ENCODE data around the gene ACTG2. TPM values are rescaled to one million over a fixed set of nuclear protein-coding genes. Genes with fewer than 3 reads are reported as not detected.

ACTG2 gene
- total RNA-seq, 2 donors from 2014 or later: 251 to 325 TPM

DNA sequence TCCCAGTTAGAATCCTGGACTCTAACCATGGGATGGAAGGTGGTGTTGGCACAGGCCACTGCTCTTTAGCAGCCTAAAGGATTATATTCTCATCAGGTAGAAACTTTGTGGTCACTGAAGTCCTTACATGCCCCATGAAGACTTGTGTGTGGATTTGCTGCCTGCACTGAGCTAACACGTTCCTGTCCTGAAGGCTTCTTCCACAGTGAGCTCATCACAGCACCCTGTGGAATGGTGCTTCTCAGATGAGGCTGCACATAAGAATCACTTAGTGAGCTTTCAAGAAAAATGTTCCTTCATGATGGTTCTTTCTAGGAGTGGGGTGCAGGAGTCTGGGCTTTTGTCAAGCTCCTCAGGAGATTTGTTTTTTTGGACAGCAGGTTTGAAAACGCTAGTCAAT is 37.3 kb upstream of the ACTG2 start:
- DNase-seq (ENCODE audit: low spot score) (no peak), ATAC-seq (ENCODE audit: insufficient number of reproducible peaks, low FRiP score, low read depth) (no peak)
- no peak overlapping the region for H3K4me3 ChIP-seq
- peaks cover 0 to 4% of the 10 kb centered on the region in 2 donors for H3K4me1 ChIP-seq (ENCODE audit: control insufficient read depth in 1 of 2, low read depth in 2 of 2)
- H3K36me3 ChIP-seq: peaks cover 40% of the 10 kb centered on the region
- no peaks in the 10 kb centered on the region for H3K9me3 ChIP-seq
- H3K27ac ChIP-seq: no peak overlapping the region
- TF ChIP-seq, protein P1, sequence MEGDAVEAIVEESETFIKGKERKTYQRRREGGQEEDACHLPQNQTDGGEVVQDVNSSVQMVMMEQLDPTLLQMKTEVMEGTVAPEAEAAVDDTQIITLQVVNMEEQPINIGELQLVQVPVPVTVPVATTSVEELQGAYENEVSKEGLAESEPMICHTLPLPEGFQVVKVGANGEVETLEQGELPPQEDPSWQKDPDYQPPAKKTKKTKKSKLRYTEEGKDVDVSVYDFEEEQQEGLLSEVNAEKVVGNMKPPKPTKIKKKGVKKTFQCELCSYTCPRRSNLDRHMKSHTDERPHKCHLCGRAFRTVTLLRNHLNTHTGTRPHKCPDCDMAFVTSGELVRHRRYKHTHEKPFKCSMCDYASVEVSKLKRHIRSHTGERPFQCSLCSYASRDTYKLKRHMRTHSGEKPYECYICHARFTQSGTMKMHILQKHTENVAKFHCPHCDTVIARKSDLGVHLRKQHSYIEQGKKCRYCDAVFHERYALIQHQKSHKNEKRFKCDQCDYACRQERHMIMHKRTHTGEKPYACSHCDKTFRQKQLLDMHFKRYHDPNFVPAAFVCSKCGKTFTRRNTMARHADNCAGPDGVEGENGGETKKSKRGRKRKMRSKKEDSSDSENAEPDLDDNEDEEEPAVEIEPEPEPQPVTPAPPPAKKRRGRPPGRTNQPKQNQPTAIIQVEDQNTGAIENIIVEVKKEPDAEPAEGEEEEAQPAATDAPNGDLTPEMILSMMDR (IDR thresholded peaks at IDR 0.05): no peak
- no peaks in the 10 kb centered on the region for H3K27me3 ChIP-seq (replicated peaks; ENCODE audit: insufficient read depth)

DNA sequence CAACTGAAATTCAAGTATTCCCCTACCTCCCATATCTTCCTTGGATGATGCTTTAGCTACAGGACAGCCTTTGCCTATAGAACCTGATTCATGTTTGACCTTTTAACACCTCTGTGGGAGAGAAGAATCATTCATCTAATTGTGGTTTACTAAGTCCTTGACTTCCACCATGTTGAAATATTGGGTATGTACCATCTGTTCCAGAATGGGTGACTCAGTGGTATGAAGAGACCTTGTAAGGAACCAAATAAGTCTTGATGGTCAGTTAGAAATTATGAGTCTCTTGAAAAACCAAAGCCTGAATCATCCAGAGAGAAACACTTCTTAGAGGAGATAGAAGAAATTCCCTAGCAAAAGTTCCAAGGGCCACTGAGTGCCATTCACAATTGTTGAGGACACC is 36.6 kb upstream of the ACTG2 start:
- H3K4me1 ChIP-seq (ENCODE audit: control insufficient read depth in 1 of 2, low read depth in 2 of 2): peaks cover 0 to 4% of the 10 kb centered on the region in 2 donors
- H3K36me3 ChIP-seq: peaks cover 45% of the 10 kb centered on the region
- no peaks in the 10 kb centered on the region for H3K9me3 ChIP-seq
- no peak overlapping the region for H3K4me3 ChIP-seq
- DNase-seq (ENCODE audit: low spot score) (no peak), ATAC-seq (ENCODE audit: insufficient number of reproducible peaks, low FRiP score, low read depth) (no peak)
- TF ChIP-seq, protein P1 (IDR thresholded peaks at IDR 0.05): no peak
- no peaks in the 10 kb centered on the region for H3K27me3 ChIP-seq (replicated peaks; ENCODE audit: insufficient read depth)
- H3K27ac ChIP-seq: no peak overlapping the region

DNA sequence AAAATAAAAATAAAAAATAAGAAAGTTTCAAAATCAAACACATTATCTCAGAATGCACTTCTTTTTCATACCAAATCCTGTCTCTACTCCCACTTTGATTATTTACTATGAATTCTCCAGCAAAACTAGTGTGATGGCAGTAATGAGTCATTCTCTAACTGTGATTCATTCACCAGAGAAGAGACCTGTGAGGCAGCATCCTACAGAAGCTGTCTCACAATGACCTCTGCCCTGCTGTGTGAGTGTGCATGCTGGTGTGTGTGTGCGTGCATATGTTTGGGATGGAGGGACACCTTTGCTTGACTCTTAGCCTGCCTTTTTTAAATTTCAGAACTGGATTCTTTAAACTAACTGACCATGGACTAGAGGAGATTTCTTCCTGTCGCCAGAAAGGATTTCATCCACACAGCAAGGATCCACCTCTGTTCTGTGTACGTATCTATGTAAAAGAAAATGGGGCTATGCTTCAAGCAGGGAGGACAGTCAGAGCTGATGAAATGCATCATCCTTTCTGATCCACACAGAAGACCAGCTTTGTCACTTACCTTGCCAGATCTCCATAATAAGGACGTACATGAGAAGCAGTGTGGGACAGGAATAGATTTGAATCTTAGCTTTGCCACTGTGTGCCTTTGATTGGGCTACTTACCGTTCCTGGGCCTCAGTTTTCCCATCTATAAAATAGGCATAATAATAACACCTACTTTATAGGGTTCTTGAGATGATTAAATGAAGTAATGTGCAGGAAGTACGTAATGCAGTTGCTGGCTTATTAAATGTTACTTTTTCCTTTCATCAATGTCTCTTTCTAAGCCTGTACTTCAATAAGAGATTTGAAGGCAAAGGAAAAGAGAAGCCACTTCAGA is 32.9 kb upstream of the ACTG2 start:
- no peak for DNase-seq (ENCODE audit: low spot score)
- Histone ChIP-seq H3K4me1 (ENCODE audit: control insufficient read depth in 1 of 2, low read depth in 2 of 2) (no peaks in the 10 kb centered on the region), H3K36me3 (peaks cover 60% of the 10 kb centered on the region), H3K27me3 (replicated peaks; ENCODE audit: insufficient read depth) (no peaks in the 10 kb centered on the region), H3K27ac (no peak overlapping the region), H3K4me3 (no peak overlapping the region), H3K9me3 (no peaks in the 10 kb centered on the region)
- TF ChIP-seq, protein P1 (IDR thresholded peaks at IDR 0.05): no peak
- no peak for ATAC-seq (ENCODE audit: insufficient number of reproducible peaks, low FRiP score, low read depth)

DNA sequence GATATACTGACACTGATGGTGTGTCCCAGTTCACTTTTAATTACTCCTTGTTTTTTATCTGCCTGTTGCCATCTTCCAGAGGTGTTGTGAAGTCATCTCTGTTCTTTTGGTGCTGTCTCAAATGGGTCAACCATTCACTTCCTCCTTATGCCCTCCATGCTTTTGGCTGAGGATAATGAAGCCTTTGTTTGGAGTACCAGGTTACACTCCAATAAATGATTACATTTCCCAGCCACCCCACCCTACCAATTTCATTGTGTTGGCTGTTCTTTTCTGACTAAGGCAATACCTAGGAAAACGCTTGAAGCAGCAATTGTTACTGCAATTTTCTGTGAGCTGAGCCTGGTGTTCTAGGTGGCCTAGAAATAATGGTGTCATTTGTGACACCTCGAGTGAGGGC is 29.8 kb upstream of the ACTG2 start:
- H3K36me3 ChIP-seq: peaks cover 56% of the 10 kb centered on the region
- DNase-seq (ENCODE audit: low spot score) (no peak), ATAC-seq (ENCODE audit: insufficient number of reproducible peaks, low FRiP score, low read depth) (no peak)
- no peaks in the 10 kb centered on the region for H3K27me3 ChIP-seq (replicated peaks; ENCODE audit: insufficient read depth)
- H3K4me1 ChIP-seq (ENCODE audit: control insufficient read depth in 1 of 2, low read depth in 2 of 2): no peaks in the 10 kb centered on the region
- TF ChIP-seq, protein P1 (IDR thresholded peaks at IDR 0.05): no peak
- H3K27ac ChIP-seq: no peak overlapping the region
- H3K4me3 ChIP-seq: no peak overlapping the region
- H3K9me3 ChIP-seq: no peaks in the 10 kb centered on the region

DNA sequence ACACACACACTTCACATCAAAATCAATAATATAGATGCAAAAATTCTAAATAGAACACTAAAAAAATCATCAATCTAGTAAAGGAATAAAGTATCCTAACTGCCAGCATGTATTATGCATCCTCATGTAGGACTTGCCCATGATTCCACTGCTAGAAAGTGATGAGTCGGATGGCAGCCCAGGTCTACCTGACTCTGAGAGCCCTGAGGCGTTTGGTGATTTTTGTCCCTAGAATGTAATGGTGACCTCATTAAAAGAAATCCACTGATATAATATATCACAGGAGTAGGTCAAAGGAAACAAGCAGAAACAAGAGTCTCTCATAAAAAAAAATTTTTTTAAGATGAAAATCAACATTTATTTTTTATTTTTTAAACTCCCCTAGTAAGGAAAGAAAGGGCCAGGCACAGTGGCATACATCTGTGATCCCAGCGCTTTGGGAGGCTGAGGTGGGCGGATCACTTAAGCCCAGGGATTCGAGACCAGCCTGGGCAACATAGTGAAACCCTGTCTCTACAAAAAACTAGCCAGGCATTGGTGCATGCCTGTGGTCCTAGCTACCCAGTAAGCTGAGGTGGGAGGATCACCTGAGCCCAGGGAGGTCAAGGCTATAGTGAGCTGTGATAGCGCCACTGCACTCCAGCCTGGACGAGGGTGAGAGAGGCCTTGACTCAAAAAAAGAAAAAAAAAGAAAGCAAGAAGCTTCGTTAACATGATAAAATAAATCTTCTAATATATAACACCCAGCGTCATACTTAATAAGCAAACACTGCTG is 24.4 kb upstream of the ACTG2 start:
- H3K36me3 ChIP-seq: peaks cover 18% of the 10 kb centered on the region
- no peaks in the 10 kb centered on the region for H3K27me3 ChIP-seq (replicated peaks; ENCODE audit: insufficient read depth)
- peaks cover 7 to 17% of the 10 kb centered on the region in 2 donors for H3K4me1 ChIP-seq (ENCODE audit: control insufficient read depth in 1 of 2, low read depth in 2 of 2)
- TF ChIP-seq, protein P1 (IDR thresholded peaks at IDR 0.05): no peak
- H3K27ac ChIP-seq: peak overlapping the region; percentile 79 to 89
- no peak for DNase-seq (ENCODE audit: low spot score)
- no peak overlapping the region for H3K4me3 ChIP-seq
- no peak for ATAC-seq (ENCODE audit: insufficient number of reproducible peaks, low FRiP score, low read depth)
- no peaks in the 10 kb centered on the region for H3K9me3 ChIP-seq

Measured in thoracic aorta (tissue), 2 donors.